ENCODE data around the gene RFTN2.

Gene RFTN2

DNA sequence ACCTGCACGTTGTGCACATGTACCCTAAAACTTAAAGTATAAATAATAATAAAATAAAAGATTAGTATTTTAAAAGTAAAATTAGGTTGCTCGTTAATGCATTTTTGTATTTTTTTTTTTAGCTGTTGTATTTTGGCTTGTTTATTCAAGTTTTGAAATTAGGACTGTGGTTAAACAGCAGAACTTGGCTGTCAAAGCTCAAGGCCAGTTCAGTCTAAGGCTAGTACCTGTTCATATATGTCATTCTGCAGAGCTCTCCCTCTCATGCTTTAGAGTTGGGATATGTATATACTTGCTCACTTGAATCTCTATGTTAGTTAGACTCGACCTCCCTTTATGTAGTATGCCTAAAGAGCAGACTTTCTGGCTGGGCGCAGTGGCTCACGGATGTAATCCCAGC is 126.8 kb downstream of the RFTN2 start:
- no peak for DNase-seq

GRCh38 chr2:197547163-197547900 is 128.1 kb downstream of the RFTN2 start:
- DNase-seq, result no peak

DNA sequence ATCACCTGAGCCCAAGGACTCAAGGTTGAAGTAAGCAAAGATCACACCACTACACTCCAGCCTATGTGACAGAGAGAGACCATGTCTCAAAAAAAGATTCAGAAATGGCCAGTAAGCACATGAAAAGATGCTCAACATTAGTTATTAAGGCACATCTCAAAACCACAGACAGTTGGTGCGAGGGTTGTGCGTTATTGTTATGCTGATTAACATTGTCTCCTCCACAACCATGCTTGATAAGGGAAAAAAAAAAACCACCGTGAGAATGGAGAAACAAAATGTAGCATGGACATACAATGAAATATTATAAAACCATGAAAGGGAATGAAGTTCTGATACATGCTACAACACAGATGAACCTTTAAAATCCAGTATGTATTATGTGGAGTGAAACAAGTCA is 132.2 kb downstream of the RFTN2 start:
- DNase-seq, result no peak

DNA sequence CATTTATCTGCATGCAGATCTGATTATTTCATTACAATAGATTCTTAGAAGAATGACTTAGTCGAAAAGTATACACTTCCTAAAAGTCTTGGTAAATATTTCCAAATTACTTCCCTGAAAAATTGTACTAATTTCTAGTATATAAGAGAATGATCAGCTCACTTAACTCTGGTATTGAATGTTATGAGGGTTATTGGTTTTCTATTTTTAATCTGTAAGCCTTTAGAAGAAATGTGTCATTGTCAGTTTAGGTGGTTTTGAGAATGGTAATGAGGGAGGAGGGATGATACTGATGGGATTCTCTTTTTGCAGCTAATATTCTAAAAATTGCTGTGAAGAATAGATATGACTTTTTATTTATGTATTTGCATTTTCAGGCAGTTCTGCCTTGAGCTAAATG is 135.7 kb downstream of the RFTN2 start:
- no peak for DNase-seq

GRCh38 chr2:197538412-197538811 is 137.0 kb downstream of the RFTN2 start:
- DNase-seq, result no peak
